Testis (tissue), 3 donors: ENCODE measurements around the gene KLRC2. TPM values are rescaled to one million over a fixed set of nuclear protein-coding genes. Genes with fewer than 3 reads are reported as not detected.
"Not testable (repeated sequence)": the region's sequence is repeated elsewhere in the genome, so short reads cannot be mapped to it uniquely, and the experiment has no call there.

Source experiments
- DNase-seq: peaks from one replicate; pipeline ENCODE4 v3.0.0-alpha.2; 2019
- H3K27ac ChIP-seq, 2 donors: fragments of 200-600 bp; sonication (generic); one replicate each; pipeline ENCODE4 v1.5.1; 2019
- H3K27me3 ChIP-seq: fragments of 200-600 bp; sonication (generic); one replicate; pipeline ENCODE4 v1.5.1; 2019
- H3K36me3 ChIP-seq: fragments of 200-600 bp; sonication (generic); one replicate; pipeline ENCODE4 v1.5.1; 2017; ENCODE audit warnings: low read depth; ENCODE audit errors: missing control alignments
- H3K4me1 ChIP-seq: fragments of 200-600 bp; sonication (generic); one replicate; pipeline ENCODE4 v1.5.1; 2019
- H3K4me3 ChIP-seq, 2 donors: fragments of 200-600 bp; sonication (generic); one replicate each; pipeline ENCODE4 v1.5.1; 2017 to 2019
- H3K9me3 ChIP-seq: fragments of 200-600 bp; sonication (generic); one replicate; pipeline ENCODE4 v1.5.1; 2017
- POLR2A ChIP-seq: fragments of 450-650 bp; IDR thresholded peaks from one replicate; pipeline ENCODE4 v1.6.1; 2017; ENCODE audit warnings: antibody characterized with exemption, mild to moderate bottlenecking, moderate library complexity
- WGBS, 2 donors: methylation state at CpG; one replicate each; pipeline ENCODE4 v1.1.5; 2018; 5-methylcytosine and 5-hydroxymethylcytosine counted together
- intact Hi-C: fragments of 100-400 bp; cut with DNase I; formaldehyde crosslinking; loops from one replicate; pipeline ENCODE4 v1.15.1; 2023; ENCODE audit warnings: low total_unique reads
- polyA plus RNA-seq: library from polyadenylated mRNA; stranded (reverse); fragments of 350-450 nt; fragmentation: Illumina TruSeq; extraction: RNeasy Lipid Tissue Mini Kit (QIAGEN cat#74804); gene quantifications from one replicate; pipeline ENCODE4 v1.2.3, GENCODE V29; 2014; ENCODE audit warnings: low read depth, low replicate concordance; ENCODE audit not compliant: insufficient read depth
- total RNA-seq, 2 donors: library from RNA; depleted of rRNA; stranded (reverse); fragments of >200 nt; gene quantifications; one replicate each; pipeline ENCODE4 v1.2.3, GENCODE V29; 2016

Gene KLRC2
- total and polyA plus RNA-seq, 3 donors from 2014 or later: 0.56 TPM; not detected in 2

GRCh38 chr12:10439608-10440274 is 3.9 kb upstream of the KLRC2 start:
- H3K36me3 ChIP-seq, intact Hi-C loops: not testable (repeated sequence)
- 88 to 98% methylated on average over 2 of the region's 2 CpGs for WGBS, 2 donors

GRCh38 chr12:10437601-10438000 is 1.8 kb upstream of the KLRC2 start:
- WGBS, 2 donors: 55% methylated on average over 2 of the region's 2 CpGs; no CpG with 5 or more reads in 1 of the 2 donors
- H3K27ac ChIP-seq, H3K4me3 ChIP-seq, H3K9me3 ChIP-seq, intact Hi-C loops, DNase-seq, H3K36me3 ChIP-seq, H3K4me1 ChIP-seq, H3K27me3 ChIP-seq: not testable (repeated sequence)

More at GRCh38 chr12:10439608-10440274, 3.9 kb upstream of the KLRC2 start:
- DNase-seq, H3K9me3 ChIP-seq, H3K27me3 ChIP-seq, H3K4me1 ChIP-seq, H3K27ac ChIP-seq, H3K4me3 ChIP-seq: not testable (repeated sequence)

- H3K4me3 ChIP-seq, H3K27ac ChIP-seq, H3K4me1 ChIP-seq, H3K27me3 ChIP-seq, DNase-seq, H3K36me3 ChIP-seq, intact Hi-C loops, H3K9me3 ChIP-seq: not testable (repeated sequence)
- WGBS, 2 donors: 92 to 94% methylated on average over 4 of the region's 4 CpGs
Observed at GRCh38 chr12:10430623-10431022, 5.2 kb downstream of the KLRC2 start.

- H3K27me3 ChIP-seq, H3K36me3 ChIP-seq, H3K4me1 ChIP-seq, DNase-seq, intact Hi-C loops, H3K9me3 ChIP-seq, H3K4me3 ChIP-seq, H3K27ac ChIP-seq: not testable (repeated sequence)
- WGBS, 2 donors: 72 to 75% methylated on average over 7 of the region's 8 CpGs
Observed at GRCh38 chr12:10425938-10426337, 9.9 kb downstream of the KLRC2 start.

- WGBS, 2 donors: 100% methylated on average over 1 of the region's 1 CpG; no CpG with 5 or more reads in 1 of the 2 donors
- H3K4me1 ChIP-seq, H3K27ac ChIP-seq, H3K36me3 ChIP-seq, H3K9me3 ChIP-seq, DNase-seq, H3K27me3 ChIP-seq, H3K4me3 ChIP-seq, intact Hi-C loops: not testable (repeated sequence)
Observed at GRCh38 chr12:10424260-10424899, 11.4 kb downstream of the KLRC2 start.

GRCh38 chr12:10422159-10422558 is 13.7 kb downstream of the KLRC2 start:
- H3K36me3 ChIP-seq, H3K4me1 ChIP-seq, intact Hi-C loops, H3K9me3 ChIP-seq, H3K27ac ChIP-seq, DNase-seq, H3K27me3 ChIP-seq, H3K4me3 ChIP-seq: not testable (repeated sequence)
- WGBS, 2 donors: 43 to 72% methylated on average over 1 to 2 of the region's 3 CpGs

- 53 to 71% methylated on average over 1 of the region's 1 CpG for WGBS, 2 donors
- intact Hi-C loops, H3K36me3 ChIP-seq, DNase-seq, H3K27ac ChIP-seq, H3K4me3 ChIP-seq, H3K27me3 ChIP-seq, H3K4me1 ChIP-seq, H3K9me3 ChIP-seq: not testable (repeated sequence)
Observed at GRCh38 chr12:10420334-10420733, 15.5 kb downstream of the KLRC2 start, which contains the start of gene KLRC3. TSS of gene KLRC3 (minus strand) at chr12:10420595. CDS start at chr12:10420550, 45 bp downstream.

- intact Hi-C loops: no loop called here
Observed at GRCh38 chr12:10409392-10409791, 26.4 kb downstream of the KLRC2 start, which contains the start of gene KLRC4. TSS of gene KLRC4 (minus strand) at chr12:10409757. CDS start at chr12:10409575, 182 bp downstream.

More at GRCh38 chr12:10409392-10409791, 26.4 kb downstream of the KLRC2 start, which contains the start of gene KLRC4:
- Histone ChIP-seq H3K27me3 (no peaks in the 10 kb centered on the region), H3K27ac (no peak within 1 kb of the TSS), H3K9me3 (no peaks in the 10 kb centered on the region), H3K4me3 (no peak within 1 kb of the TSS), H3K4me1 (no peaks in the 10 kb centered on the region), H3K36me3 (no peaks in the 10 kb centered on the region)
- no peak for DNase-seq
- TF ChIP-seq POLR2A: no peak
- WGBS, 2 donors: 0% methylated on average over 1 of the region's 1 CpG
